T-helper 9 cell (primary cell): ENCODE data around the gene CCDC9.
A peak's percentile ranks its signal among the peaks of the same experiment; 100 is the strongest.

Source experiments
- DNase-seq: peaks from one replicate; pipeline ENCODE4 v3.0.0-alpha.2; 2020
- total RNA-seq, 2 donors: gene quantifications; one replicate each; lab custom pipeline; 2026; lab: John Stamatoyannopoulos, UW

The CCDC9 gene
- total RNA-seq, result 24.5 to 45.9 reads per million in 2 donors

- DNase-seq, result peak; percentile 76
Observed at GRCh38 chr19:47255879-47256692, at the start of gene CCDC9. Gene CCDC9 (plus strand): TSS chr19:47256525. CDS start chr19:47258401, 1,876 bp downstream.

GRCh38 chr19:47209319-47210179 is 46.8 kb upstream of the CCDC9 start:
- no peak for DNase-seq

GRCh38 chr19:47210180-47210490 is 46.2 kb upstream of the CCDC9 start:
- no peak for DNase-seq

GRCh38 chr19:47210689-47211316 is 45.5 kb upstream of the CCDC9 start:
- peak; percentile 79 for DNase-seq

- DNase-seq, result no peak
Observed at GRCh38 chr19:47215581-47215980, 40.7 kb upstream of the CCDC9 start.

- no peak for DNase-seq
Observed at GRCh38 chr19:47221080-47221841, 35.1 kb upstream of the CCDC9 start.

GRCh38 chr19:47221890-47222289 is 34.4 kb upstream of the CCDC9 start:
- no peak for DNase-seq

GRCh38 chr19:47225746-47226425 is 30.4 kb upstream of the CCDC9 start:
- DNase-seq, result peak; percentile 86

- DNase-seq, result peak; percentile 32
Observed at GRCh38 chr19:47226426-47227351, 29.6 kb upstream of the CCDC9 start.

GRCh38 chr19:47227352-47228167 is 28.8 kb upstream of the CCDC9 start:
- peak; percentile 30 for DNase-seq

GRCh38 chr19:47228168-47228936 is 28.0 kb upstream of the CCDC9 start:
- DNase-seq, result peak; percentile 36

GRCh38 chr19:47228937-47229675 is 27.2 kb upstream of the CCDC9 start:
- DNase-seq, result peak; percentile 29

GRCh38 chr19:47229676-47230053 is 26.7 kb upstream of the CCDC9 start:
- no peak for DNase-seq

- DNase-seq, result peak; percentile 85
Observed at GRCh38 chr19:47230054-47230920, 26.0 kb upstream of the CCDC9 start.

- no peak for DNase-seq
Observed at GRCh38 chr19:47230921-47231214, 25.5 kb upstream of the CCDC9 start, which contains the start of gene BBC3. Gene BBC3 (minus strand): TSS chr19:47231199. CDS start chr19:47228431, 2,768 bp downstream.

GRCh38 chr19:47231215-47232054 is 24.9 kb upstream of the CCDC9 start:
- DNase-seq, result peak; percentile 95
